Tibial nerve (tissue), 4 donors: Measurements from ENCODE around the gene NCAM2.

ENCODE experiments used
- EP300 ChIP-seq, 2 donors: sonication (generic); formaldehyde crosslinking; IDR thresholded peaks; one replicate each; pipeline ENCODE4 v1.6.1; 2017; ENCODE audit warnings: antibody characterized with exemption in 2 of 2, mild to moderate bottlenecking in 1 of 2
- POLR2A ChIP-seq, 2 donors: fragments of 450-650 bp; IDR thresholded peaks; one replicate each; pipeline ENCODE4 v1.6.1; 2017; ENCODE audit warnings: antibody characterized with exemption in 2 of 2, mild to moderate bottlenecking in 2 of 2, moderate library complexity in 2 of 2
- TF ChIP-seq, protein P1 (sequence below), 5 experiments: fragments of 200-600 bp in 3 of 5; fragments of 450-650 bp in 2 of 5; sonication (generic) in 3 of 5; IDR thresholded peaks; one replicate each; pipeline ENCODE4 v1.5.1; 2016 to 2019; ENCODE audit warnings: antibody characterized with exemption in 5 of 5, mild to moderate bottlenecking in 3 of 5, moderate library complexity in 2 of 5

DNA sequence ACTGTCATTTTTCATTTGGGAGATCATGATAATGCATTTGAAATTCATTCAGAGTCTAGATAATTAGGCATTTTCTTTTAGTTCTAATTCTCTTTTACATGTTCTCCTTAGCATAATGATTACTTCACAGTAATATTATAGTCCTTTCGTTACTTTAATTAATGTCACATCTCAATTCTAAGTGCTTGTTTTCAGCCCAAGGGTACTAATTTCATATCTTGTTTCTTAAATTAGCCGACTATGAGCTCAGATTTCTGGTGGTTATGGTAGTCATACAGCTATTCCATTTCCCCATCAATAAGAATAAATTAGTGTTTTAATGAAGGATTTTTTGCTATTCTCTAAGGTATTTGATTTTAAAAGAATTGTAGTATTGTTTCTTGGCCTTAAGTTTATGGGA is 120.9 kb downstream of the NCAM2 start:
- TF ChIP-seq EP300 (IDR thresholded peaks at IDR 0.05) (no peak), POLR2A (IDR thresholded peaks at IDR 0.05) (no peak)
- TF ChIP-seq, protein P1, sequence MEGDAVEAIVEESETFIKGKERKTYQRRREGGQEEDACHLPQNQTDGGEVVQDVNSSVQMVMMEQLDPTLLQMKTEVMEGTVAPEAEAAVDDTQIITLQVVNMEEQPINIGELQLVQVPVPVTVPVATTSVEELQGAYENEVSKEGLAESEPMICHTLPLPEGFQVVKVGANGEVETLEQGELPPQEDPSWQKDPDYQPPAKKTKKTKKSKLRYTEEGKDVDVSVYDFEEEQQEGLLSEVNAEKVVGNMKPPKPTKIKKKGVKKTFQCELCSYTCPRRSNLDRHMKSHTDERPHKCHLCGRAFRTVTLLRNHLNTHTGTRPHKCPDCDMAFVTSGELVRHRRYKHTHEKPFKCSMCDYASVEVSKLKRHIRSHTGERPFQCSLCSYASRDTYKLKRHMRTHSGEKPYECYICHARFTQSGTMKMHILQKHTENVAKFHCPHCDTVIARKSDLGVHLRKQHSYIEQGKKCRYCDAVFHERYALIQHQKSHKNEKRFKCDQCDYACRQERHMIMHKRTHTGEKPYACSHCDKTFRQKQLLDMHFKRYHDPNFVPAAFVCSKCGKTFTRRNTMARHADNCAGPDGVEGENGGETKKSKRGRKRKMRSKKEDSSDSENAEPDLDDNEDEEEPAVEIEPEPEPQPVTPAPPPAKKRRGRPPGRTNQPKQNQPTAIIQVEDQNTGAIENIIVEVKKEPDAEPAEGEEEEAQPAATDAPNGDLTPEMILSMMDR (IDR thresholded peaks at IDR 0.05), result no peak
